NT2/D1 (cell line): Measurements from ENCODE around the gene BFSP2.

Experiments
- DNase-seq: peaks from one replicate; pipeline ENCODE4 v3.0.0-alpha.2; 2011; ENCODE audit warnings: low read depth, low spot score
- H3K27me3 ChIP-seq: 2 replicates; pipeline ENCODE4 v1.6.0; 2011; ENCODE audit warnings: mild to moderate bottlenecking; ENCODE audit not compliant: insufficient read length, insufficient read depth
- H3K36me3 ChIP-seq: 2 replicates; pipeline ENCODE4 v1.6.1; 2011; ENCODE audit warnings: mild to moderate bottlenecking, low read length, mixed read lengths; ENCODE audit not compliant: insufficient read depth, insufficient read length
- H3K4me1 ChIP-seq: 2 replicates; pipeline ENCODE4 v1.5.1; 2011; ENCODE audit not compliant: insufficient read depth, insufficient read length
- H3K4me3 ChIP-seq: 2 replicates; pipeline ENCODE4 v1.5.1; 2011; ENCODE audit warnings: low read depth; ENCODE audit not compliant: insufficient read length
- H3K9ac ChIP-seq: 2 replicates; pipeline ENCODE4 v1.6.0; 2011; ENCODE audit warnings: low read depth; ENCODE audit not compliant: insufficient read length
- H3K9me3 ChIP-seq: 2 replicates; pipeline ENCODE4 v1.5.1; 2011; ENCODE audit warnings: mild to moderate bottlenecking, low read length; ENCODE audit not compliant: insufficient read depth
- SUZ12 ChIP-seq: IDR thresholded peaks from 2 replicates; pipeline ENCODE4 v1.6.1; 2011; ENCODE audit not compliant: insufficient read length, insufficient read depth; ENCODE audit errors: extremely low read depth
- YY1 ChIP-seq: IDR thresholded peaks from 2 replicates; pipeline ENCODE4 v1.6.1; 2011; ENCODE audit not compliant: insufficient read length, insufficient read depth
- ZNF274 ChIP-seq: IDR thresholded peaks from 2 replicates; pipeline ENCODE4 v1.6.1; 2011; ENCODE audit warnings: mild to moderate bottlenecking, low read depth, low read length

BFSP2 gene

DNA sequence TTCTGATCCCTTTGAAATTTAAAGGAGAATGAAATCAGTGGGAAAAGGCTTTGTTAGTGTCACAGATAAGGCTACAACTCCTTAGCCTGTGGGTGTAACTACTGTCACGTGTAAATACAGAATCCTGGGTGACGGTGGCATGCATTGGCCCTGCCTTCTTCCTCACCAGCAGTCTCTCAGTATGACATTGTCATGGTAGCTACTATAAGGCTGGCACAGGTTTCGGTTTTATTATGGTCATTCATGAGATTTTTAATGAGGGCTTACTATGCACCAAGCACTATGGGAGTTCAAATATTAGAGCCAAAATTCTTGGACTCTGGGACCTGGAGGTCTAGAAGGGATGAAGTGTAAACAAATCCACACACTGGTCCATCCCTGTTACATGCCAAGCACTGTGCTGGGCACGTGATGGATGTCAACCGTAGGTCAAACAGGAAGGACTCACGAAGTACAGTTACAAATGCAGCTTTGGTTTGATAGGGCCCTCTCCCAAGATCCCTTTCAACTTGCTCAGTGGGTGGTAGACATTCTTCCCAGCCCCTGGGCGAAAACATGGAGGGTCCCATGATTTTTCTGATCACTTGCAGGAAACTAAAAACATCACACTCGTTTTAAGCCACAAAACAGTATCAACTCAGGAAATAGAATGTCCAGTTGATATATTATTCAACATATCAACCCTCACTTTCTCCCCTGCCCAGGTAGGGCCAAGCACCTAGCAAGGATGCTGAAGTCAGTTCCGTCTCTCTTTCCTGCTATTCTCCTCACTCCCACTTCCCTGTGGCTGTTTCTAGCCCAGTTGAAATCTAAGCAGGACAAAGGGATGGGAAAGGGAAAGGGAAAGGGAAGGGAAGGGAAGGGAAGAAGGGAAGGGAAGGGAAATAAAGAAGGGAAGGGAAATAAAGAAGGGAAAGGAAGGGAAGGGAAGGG is 25.3 kb downstream of the BFSP2 start:
- DNase-seq, result no peak
- TF ChIP-seq SUZ12, result no peak
- TF ChIP-seq ZNF274, result no peak
- TF ChIP-seq YY1, result no peak
- Histone ChIP-seq H3K9me3 (no peaks in the 10 kb centered on the region), H3K36me3 (no peaks in the 10 kb centered on the region), H3K4me1 (peaks cover 5% of the 10 kb centered on the region), H3K4me3 (no peak overlapping the region), H3K27me3 (no peaks in the 10 kb centered on the region), H3K9ac (no peak overlapping the region)

DNA sequence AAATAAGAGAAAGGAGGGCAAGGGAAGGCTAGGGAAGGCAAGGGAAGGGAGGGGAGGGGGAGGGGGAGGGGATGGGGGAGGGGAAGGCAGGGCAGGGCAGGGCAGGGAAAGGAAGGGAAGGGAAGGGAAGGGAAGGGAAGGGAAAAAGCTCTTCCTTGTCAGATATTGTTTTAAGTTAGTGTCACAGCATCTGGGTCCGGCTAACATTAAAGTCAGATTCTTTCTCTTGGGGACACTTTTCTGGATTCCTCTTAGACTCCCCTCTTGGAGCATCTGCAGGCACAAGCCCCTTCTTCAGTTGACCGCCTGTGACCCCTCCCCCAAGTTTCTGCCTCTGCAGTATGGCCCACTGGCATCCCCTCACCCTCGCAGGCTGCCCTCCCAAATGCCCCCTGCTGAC is 26.0 kb downstream of the BFSP2 start:
- no peak for TF ChIP-seq ZNF274
- TF ChIP-seq SUZ12, result no peak
- no peak for TF ChIP-seq YY1

DNA sequence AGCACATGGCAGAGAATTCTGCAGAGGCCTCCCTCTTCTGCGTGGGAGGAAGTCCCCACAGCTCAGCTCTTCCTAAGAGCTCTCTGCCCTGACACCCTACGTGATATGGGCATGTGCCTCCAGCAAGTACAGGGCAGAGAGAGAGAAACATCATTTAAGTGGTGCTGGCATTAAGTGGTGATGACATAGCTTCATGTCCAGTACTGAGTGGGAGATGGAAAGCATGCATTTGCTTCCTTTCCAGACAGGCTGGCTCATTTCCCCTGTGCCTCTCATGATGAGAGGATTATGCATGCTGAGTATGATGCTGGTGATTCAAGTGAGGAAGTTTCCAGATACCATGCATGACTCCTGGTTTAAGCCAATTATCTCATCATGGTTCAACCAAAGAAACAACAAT is 26.9 kb downstream of the BFSP2 start:
- peaks cover 5% of the 10 kb centered on the region for H3K4me1 ChIP-seq
- H3K9ac ChIP-seq, result no peak overlapping the region
- no peaks in the 10 kb centered on the region for H3K36me3 ChIP-seq
- H3K9me3 ChIP-seq, result no peaks in the 10 kb centered on the region
- DNase-seq, result no peak
- no peaks in the 10 kb centered on the region for H3K27me3 ChIP-seq
- no peak overlapping the region for H3K4me3 ChIP-seq
- TF ChIP-seq ZNF274 (no peak), YY1 (no peak), SUZ12 (no peak)

More for the DNA sequence above, 26.0 kb downstream of the BFSP2 start:
- Histone ChIP-seq H3K4me3 (no peak overlapping the region), H3K9me3 (no peaks in the 10 kb centered on the region), H3K27me3 (no peaks in the 10 kb centered on the region), H3K36me3 (no peaks in the 10 kb centered on the region), H3K9ac (no peak overlapping the region), H3K4me1 (peaks cover 5% of the 10 kb centered on the region)
- no peak for DNase-seq

- Histone ChIP-seq H3K36me3 (no peaks in the 10 kb centered on the region), H3K4me3 (no peak overlapping the region), H3K27me3 (no peaks in the 10 kb centered on the region), H3K9me3 (no peaks in the 10 kb centered on the region), H3K4me1 (peaks cover 5% of the 10 kb centered on the region), H3K9ac (no peak overlapping the region)
- no peak for TF ChIP-seq SUZ12
- no peak for TF ChIP-seq YY1
- no peak for TF ChIP-seq ZNF274
- no peak for DNase-seq
These were observed 28.7 kb downstream of the BFSP2 start for GRCh38 chr3:133428552-133428951.

DNA sequence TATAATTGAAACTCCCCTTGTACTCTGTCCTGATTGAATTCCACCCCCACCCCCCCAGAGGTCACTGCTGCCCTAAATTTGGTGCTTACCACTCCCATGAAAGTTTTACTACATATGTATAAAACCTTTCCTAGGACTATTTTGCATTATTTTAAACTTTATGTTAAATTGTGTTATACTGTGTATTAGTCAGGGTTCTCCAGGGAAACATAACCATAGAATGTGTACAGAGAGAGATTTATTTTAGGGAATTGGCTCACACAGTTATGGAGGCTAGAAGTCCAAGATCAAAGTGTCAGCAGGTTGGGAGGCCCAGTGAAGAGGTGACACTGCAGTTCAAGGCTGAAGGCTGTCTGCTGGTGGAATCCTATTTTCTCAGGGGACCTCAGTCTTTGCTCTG is 29.2 kb downstream of the BFSP2 start:
- no peaks in the 10 kb centered on the region for H3K27me3 ChIP-seq
- TF ChIP-seq ZNF274 (no peak), YY1 (no peak), SUZ12 (no peak)
- peaks cover 5% of the 10 kb centered on the region for H3K4me1 ChIP-seq
- no peaks in the 10 kb centered on the region for H3K36me3 ChIP-seq
- no peak for DNase-seq
- H3K4me3 ChIP-seq, result no peak overlapping the region
- H3K9me3 ChIP-seq, result no peaks in the 10 kb centered on the region
- H3K9ac ChIP-seq, result no peak overlapping the region

GRCh38 chr3:133439563-133439962 is 39.7 kb downstream of the BFSP2 start:
- Histone ChIP-seq H3K9ac (no peak overlapping the region), H3K9me3 (peaks cover 9% of the 10 kb centered on the region), H3K4me1 (no peaks in the 10 kb centered on the region), H3K27me3 (no peaks in the 10 kb centered on the region), H3K36me3 (no peaks in the 10 kb centered on the region), H3K4me3 (no peak overlapping the region)
- no peak for DNase-seq
- no peak for TF ChIP-seq YY1

DNA sequence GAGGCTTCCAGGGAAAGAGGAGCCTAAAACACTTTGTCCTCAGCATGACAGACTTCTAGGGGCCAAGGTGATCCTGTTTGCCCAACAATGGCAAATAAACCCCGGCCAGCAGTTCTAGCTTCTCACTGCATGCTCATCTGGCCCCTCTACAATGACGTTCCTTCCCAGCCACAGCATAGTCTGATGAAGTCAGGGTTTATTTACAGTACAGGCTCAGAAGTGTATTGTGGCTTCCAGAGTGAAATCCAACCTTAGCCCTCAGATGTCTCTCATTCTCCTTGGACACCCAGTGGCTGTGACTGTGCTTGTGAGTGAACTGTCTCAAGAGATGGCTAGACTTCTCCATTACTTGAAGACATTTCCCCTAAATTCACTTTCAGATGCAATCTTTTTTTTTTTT is 40.8 kb downstream of the BFSP2 start:
- no peak for DNase-seq
- Histone ChIP-seq H3K36me3 (no peaks in the 10 kb centered on the region), H3K27me3 (no peaks in the 10 kb centered on the region), H3K9ac (no peak overlapping the region), H3K4me3 (no peak overlapping the region), H3K9me3 (peaks cover 9% of the 10 kb centered on the region), H3K4me1 (no peaks in the 10 kb centered on the region)
- TF ChIP-seq SUZ12 (no peak), YY1 (no peak), ZNF274 (no peak)
